PC-3 (cell line): ENCODE data around the gene FERMT3.

Experiments used
- CTCF ChIP-seq: fragments of 300-600 bp; sonication (generic); conservative IDR thresholded peaks from 2 replicates; pipeline ENCODE4 v1.5.1; 2017; ENCODE audit warnings: antibody characterized with exemption, low read depth, mild to moderate bottlenecking, low read length
- EZH2 ChIP-seq: fragments of 300-600 bp; sonication (generic); IDR thresholded peaks from one replicate; pipeline ENCODE4 v1.6.1; 2017; ENCODE audit warnings: antibody characterized with exemption, mild to moderate bottlenecking, low read length; ENCODE audit not compliant: unreplicated experiment

- TF ChIP-seq CTCF, result no peak
- no peak for TF ChIP-seq EZH2
These were observed 19.9 kb upstream of the FERMT3 start for GRCh38 chr11:64186492-64187165.
